NCI-H1105 (cell line): ENCODE results near the gene PATL2.
"Not testable (repeated sequence)": the region's sequence is repeated elsewhere in the genome, so short reads cannot be mapped to it uniquely, and the experiment has no call there.

Experiments used
- DNase-seq: peaks from one replicate; lab custom pipeline; 2025; lab: John Stamatoyannopoulos, UW

The PATL2 gene

DNA sequence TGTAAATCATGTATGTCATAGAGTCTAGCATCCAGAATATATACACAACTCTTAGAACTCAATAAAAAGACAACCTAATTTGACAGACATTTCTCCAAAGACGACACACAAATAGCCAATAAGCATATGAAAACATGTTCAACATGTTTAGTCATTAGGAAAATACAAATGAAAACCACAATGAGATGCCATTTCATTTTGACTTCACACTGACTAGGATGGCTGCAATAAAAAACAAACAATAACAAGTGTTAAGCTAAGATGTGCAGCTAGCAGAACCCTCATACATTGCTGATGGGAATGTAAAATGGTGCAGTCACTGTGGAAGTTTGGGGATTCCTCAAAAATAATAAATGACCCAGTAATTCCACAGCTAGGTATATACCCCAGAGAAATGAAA lies 64.1 kb downstream of the PATL2 start:
- no peak for DNase-seq

DNA sequence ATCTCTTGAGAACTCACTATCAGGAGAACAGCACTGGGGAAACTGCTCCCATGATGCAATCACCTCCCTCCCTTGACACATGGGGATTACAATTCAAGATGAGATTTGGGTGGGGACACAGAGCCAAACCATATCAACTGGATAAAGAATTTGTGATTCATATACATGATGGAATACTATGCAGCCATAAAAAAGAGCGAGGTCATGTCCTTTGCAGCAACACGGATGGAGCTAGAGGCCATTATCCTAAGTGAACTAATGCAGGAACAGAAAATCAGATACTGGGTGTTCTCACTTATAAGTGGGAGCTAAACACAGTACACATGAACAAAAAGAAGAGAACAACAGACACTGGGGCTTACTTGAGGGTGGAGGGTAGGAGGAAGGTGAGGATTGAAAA lies 64.7 kb downstream of the PATL2 start:
- no peak for DNase-seq

DNA sequence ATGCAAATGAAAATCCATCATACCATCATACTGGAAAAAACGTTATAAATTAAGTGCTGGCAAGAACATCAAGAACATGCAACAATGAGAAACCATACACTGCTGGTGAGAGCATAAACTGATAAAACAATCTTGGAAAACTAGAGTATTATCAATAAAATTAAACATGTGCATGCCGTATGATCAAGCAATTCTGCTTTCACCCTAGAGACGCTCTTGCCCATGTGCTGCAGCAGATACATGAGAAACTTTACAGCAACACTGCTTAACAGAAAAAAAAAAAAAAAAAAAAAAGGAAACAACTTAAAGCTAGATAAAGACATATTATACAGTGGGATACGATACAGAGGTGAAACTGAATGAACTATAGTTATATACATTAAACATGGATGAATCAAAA lies 69.5 kb downstream of the PATL2 start:
- no peak for DNase-seq

DNA sequence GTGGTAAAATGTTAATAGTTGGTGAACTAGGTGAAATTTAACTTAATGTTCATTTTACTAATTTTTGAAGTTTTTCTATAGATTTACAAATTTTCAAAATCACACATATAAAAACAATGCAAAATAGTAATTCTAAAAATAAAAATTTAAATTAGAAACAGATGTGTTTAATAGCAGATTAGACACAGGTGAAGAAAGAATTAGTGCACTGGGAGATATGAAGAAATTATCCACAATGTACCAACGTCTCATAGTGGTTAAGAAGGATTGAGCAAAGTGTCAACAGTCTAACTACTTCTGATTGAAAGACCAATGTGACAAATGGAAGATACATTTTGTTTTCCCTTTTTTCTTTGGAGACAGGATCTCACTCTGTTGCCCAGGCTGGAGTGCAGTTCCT lies 74.1 kb downstream of the PATL2 start:
- DNase-seq: no peak

DNA sequence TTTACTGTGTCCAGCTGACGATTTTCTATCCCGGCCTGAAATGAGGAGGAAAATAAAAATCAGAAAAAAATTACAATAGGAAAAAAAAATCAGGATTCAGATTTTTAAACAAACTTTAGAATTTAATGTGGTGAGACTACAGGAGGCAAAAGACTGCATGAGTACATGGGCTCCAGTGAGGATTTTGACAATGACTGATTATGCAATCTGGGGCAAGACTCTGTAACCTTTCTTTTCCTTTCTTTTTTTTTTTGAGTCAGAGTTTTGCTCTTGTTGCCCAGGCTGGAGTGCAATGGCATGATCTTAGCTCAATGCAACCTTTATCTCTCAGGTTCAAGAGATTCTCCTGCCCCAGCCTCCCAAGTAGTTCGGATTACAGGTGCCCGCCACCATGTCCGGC lies 77.5 kb downstream of the PATL2 start:
- DNase-seq: no peak

DNA sequence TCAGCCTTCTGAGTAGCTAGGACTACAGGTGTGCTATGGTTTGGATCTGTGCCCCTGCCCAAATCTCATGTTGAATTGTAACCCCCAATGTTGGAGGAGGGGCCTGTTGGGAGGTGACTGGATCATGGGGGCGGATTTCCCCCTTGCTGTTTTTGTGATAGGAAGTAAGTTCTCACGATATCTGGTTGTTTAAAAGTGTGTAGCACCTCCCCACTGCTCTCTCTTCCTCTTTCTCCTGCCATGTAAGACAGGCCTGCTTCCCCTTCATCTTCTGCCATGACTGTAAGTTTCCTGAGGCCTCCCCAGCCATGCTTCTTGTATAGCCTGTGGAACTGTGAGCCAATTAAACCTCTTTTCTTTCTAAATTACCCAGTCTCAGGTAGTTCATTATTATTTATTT lies 85.8 kb downstream of the PATL2 start:
- not testable (repeated sequence) for DNase-seq

DNA sequence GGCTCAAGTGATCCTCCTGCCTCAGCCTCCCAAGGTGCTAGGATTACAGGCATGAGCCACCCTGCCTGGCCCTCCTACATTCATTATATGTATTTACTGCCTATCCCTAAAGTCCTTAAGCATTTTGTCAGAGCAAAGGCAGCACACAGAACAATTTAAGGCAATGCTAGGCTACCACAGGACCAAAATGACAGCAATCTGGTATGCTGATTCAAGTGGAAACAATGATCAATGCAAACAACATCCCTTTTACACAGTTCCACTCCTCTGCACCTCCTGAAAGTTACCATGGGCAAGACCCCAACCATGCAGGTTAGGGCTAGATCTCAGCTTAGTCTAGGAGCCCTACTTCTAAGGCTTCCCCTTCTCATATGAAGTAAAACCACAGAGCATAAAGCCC lies 87.9 kb downstream of the PATL2 start:
- DNase-seq: no peak

DNA sequence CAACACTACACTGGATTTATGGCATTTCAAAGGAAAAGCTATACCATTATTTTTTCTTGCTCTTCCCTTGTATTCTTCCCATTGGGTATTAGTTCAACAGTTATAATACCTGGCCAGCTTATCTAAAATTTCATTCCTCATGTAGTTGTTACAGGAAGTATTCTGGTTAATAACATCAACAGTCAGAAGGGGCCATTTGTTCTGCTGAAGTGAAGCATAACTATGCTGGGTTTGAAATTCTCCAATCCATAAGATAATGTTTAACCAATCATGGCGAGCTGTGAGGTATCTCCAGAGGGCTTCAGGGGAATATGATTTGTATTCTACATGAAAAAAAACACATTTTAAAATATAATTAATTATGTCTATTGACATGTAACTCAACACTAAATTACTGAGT lies 91.0 kb downstream of the PATL2 start:
- no peak for DNase-seq

DNA sequence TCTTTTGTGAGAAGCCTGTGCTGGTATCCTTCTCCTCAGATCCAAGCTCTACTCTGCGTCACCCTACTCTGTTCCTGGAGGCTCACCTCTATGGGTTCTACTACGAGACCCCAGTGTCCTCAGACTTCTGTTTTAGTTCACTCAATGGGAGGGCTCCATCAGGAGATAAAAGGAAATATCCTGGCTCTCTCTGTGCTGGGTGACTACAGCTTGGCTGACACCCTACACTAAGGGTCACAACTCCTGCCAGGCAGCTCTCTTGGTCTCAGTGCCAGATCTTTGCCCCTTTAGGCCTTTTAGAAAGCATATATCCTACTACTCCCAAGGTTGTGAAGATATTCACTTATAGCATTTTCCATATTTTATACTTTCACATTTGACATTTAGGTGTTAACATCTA lies 94.1 kb downstream of the PATL2 start:
- no peak for DNase-seq
